HepG2 (cell line): Measurements from ENCODE around the gene PIGZ. TPM values are rescaled to one million over a fixed set of nuclear protein-coding genes. Genes with fewer than 3 reads are reported as not detected.

Experiments
- ATM ChIP-seq: fragments of 450-650 bp; IDR thresholded peaks from 2 replicates; pipeline ENCODE4 v1.7.1; 2017; ENCODE audit warnings: mild to moderate bottlenecking, borderline replicate concordance
- CBFB ChIP-seq: sonication (generic); formaldehyde crosslinking; IDR thresholded peaks from 2 replicates; pipeline ENCODE4 v1.4.0; 2020; ENCODE audit warnings: missing genetic modification reagents
- HOXA7 ChIP-seq: sonication (generic); formaldehyde crosslinking; IDR thresholded peaks from 2 replicates; pipeline ENCODE4 v1.8.1; 2022; ENCODE audit warnings: mild to moderate bottlenecking, missing genetic modification reagents, moderate library complexity
- KDM5B ChIP-seq: sonication (generic); formaldehyde crosslinking; IDR thresholded peaks from 2 replicates; pipeline ENCODE4 v1.4.0; 2020; ENCODE audit warnings: missing genetic modification reagents, mild to moderate bottlenecking, borderline replicate concordance
- NR3C1 ChIP-seq: sonication (generic); formaldehyde crosslinking; IDR thresholded peaks from 2 replicates; pipeline ENCODE4 v1.4.0; 2020; ENCODE audit warnings: missing genetic modification reagents
- RAD21 ChIP-seq: fragments of 450-650 bp; formaldehyde crosslinking; IDR thresholded peaks from 2 replicates; pipeline ENCODE4 v1.5.0; 2020; ENCODE audit warnings: mild to moderate bottlenecking
- SIN3A ChIP-seq: IDR thresholded peaks from 2 replicates; pipeline ENCODE4 v1.6.1; 2011; ENCODE audit warnings: low read depth, mild to moderate bottlenecking, control low read depth, low read length, borderline replicate concordance
- STAT5B ChIP-seq: sonication (generic); formaldehyde crosslinking; IDR thresholded peaks from 2 replicates; pipeline ENCODE4 v1.4.0; 2020; ENCODE audit warnings: missing genetic modification reagents
- TAF15 ChIP-seq: fragments of 200-400 bp; formaldehyde crosslinking; IDR thresholded peaks from one replicate; pipeline ENCODE4 v1.6.1; 2018; ENCODE audit warnings: mild to moderate bottlenecking, low read depth, low read length; ENCODE audit not compliant: poor library complexity, severe bottlenecking
- TBP ChIP-seq: sonication (generic); formaldehyde crosslinking; IDR thresholded peaks from 2 replicates; pipeline ENCODE4 v1.5.0; 2020; ENCODE audit warnings: missing genetic modification reagents
- XBP1 ChIP-seq: sonication (generic); formaldehyde crosslinking; IDR thresholded peaks from 2 replicates; pipeline ENCODE4 v1.5.0; 2020; ENCODE audit warnings: missing genetic modification reagents
- ZMYM4 ChIP-seq: sonication (generic); formaldehyde crosslinking; IDR thresholded peaks from 2 replicates; pipeline ENCODE4 v1.8.1; 2023; ENCODE audit warnings: mild to moderate bottlenecking, missing genetic modification reagents
- ZNF451 ChIP-seq: sonication (generic); formaldehyde crosslinking; IDR thresholded peaks from 2 replicates; pipeline ENCODE4 v1.5.0; 2020; ENCODE audit warnings: mild to moderate bottlenecking, missing genetic modification reagents
- ZNF772 ChIP-seq: sonication (generic); formaldehyde crosslinking; IDR thresholded peaks from 2 replicates; pipeline ENCODE4 v1.5.0; 2020; ENCODE audit warnings: mild to moderate bottlenecking, missing genetic modification reagents
- ZNF782 ChIP-seq: sonication (generic); formaldehyde crosslinking; IDR thresholded peaks from 2 replicates; pipeline ENCODE4 v1.4.0; 2020; ENCODE audit warnings: missing genetic modification reagents, mild to moderate bottlenecking, borderline replicate concordance
- ZNF792 ChIP-seq: IDR thresholded peaks from 2 replicates; pipeline ENCODE4 v1.6.1; 2016
- ZNF816 ChIP-seq: sonication (generic); formaldehyde crosslinking; IDR thresholded peaks from 2 replicates; pipeline ENCODE4 v1.8.0; 2022; ENCODE audit warnings: missing genetic modification reagents, mild to moderate bottlenecking, borderline replicate concordance
- polyA plus RNA-seq, 8 experiments: library from polyadenylated mRNA; depleted of rRNA in 3 of 8; stranded (reverse) in 7 of 8; unstranded in 1 of 8; fragments of >200 nt; fragmentation: Illumina TruSeq in 4 of 8; extraction: Trizol in 4 of 8; gene quantifications; 2 replicates each; pipeline versions ENCODE4 v1.2.1 to v1.2.3, GENCODE V29; 2011 to 2016; ENCODE audit warnings: low read depth in 4 of 8, missing spikeins in 1 of 8, mixed read lengths in 1 of 8; ENCODE audit not compliant: insufficient read depth in 1 of 8
- total RNA-seq, 5 experiments: library from RNA; depleted of rRNA; stranded (reverse); fragments of >200 nt; fragmentation: Illumina TruSeq; extraction: Trizol; gene quantifications; 2 replicates each; pipeline ENCODE4 v1.2.3, GENCODE V29; 2016; ENCODE audit warnings: low read depth in 1 of 5
- TF ChIP-seq, protein P1 (sequence below): sonication (generic); formaldehyde crosslinking; IDR thresholded peaks from 2 replicates; pipeline ENCODE4 v1.5.1; 2020; ENCODE audit warnings: missing genetic modification reagents, mild to moderate bottlenecking, borderline replicate concordance
- TF ChIP-seq, protein P2 (sequence below): sonication (generic); formaldehyde crosslinking; IDR thresholded peaks from 2 replicates; pipeline ENCODE4 v1.5.0; 2020; ENCODE audit warnings: mild to moderate bottlenecking, missing genetic modification reagents
- TF ChIP-seq, protein P3 (sequence below): sonication (generic); formaldehyde crosslinking; IDR thresholded peaks from 2 replicates; pipeline ENCODE4 v1.8.0; 2022; ENCODE audit warnings: missing genetic modification reagents, mild to moderate bottlenecking, inconsistent platforms, borderline replicate concordance
- TF ChIP-seq, protein P4 (sequence below): IDR thresholded peaks from 2 replicates; pipeline ENCODE4 v1.6.1; 2012; ENCODE audit warnings: inconsistent platforms
- TF ChIP-seq, protein P5 (sequence below): sonication (generic); formaldehyde crosslinking; IDR thresholded peaks from 2 replicates; pipeline ENCODE4 v1.8.0; 2023; ENCODE audit warnings: mild to moderate bottlenecking, missing genetic modification reagents
- TF ChIP-seq, protein P6 (sequence below), 2 experiments: sonication (generic) in 1 of 2; formaldehyde crosslinking in 1 of 2; IDR thresholded peaks; 2 replicates each; pipeline versions ENCODE4 v1.4.0 to v1.6.1; 2018 to 2020; ENCODE audit warnings: missing genetic modification reagents in 2 of 2, borderline replicate concordance in 1 of 2, low read depth in 1 of 2, mild to moderate bottlenecking in 1 of 2, missing biosample characterization in 1 of 2

PIGZ gene
- total and polyA plus RNA-seq, 2 of the 13 experiments (the other 11 are each of a cell fraction or from before 2014, with no cell fraction given), result 4.7 to 60.5 TPM

DNA sequence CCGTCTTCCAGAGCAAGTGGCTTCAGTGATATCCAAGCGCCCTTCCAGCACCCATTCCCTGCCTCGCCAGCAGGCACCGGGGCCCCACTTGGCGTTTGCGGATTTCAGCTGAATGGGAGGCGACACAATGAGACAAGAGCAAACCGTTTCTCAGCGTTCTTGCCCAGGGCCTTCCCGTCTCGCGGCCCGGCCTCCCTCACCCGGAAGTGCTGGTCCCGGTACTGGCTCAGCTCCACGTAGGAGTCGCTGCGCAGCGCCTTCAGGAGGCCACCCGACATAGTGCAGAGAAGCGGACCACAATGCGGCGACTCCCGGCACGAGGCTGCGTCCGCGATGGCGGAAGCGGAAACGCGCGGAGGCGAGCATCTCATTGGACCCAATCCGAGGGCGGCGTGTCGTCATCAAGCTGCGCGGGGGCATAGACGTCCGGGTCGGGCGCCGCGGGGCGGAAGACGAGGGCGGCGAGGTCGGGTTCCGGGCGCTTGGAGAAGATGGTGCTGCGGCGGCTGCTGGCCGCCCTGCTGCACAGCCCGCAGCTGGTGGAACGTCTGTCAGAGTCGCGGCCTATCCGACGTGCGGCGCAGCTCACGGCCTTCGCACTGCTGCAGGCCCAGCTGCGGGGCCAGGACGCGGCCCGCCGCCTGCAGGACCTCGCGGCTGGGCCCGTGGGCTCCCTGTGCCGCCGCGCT is 26.3 kb downstream of the PIGZ start, which contains the start of gene NCBP2 (continued):
- peak; percentile 93; the same call in 1 of the 2 replicates for TF ChIP-seq SIN3A
- TF ChIP-seq ZNF451 (CRISPR knock-in tag), result peak; percentile 81; the same call in 1 of the 2 replicates
- TF ChIP-seq NR3C1 (CRISPR knock-in tag), result no peak
- TF ChIP-seq, protein P1, sequence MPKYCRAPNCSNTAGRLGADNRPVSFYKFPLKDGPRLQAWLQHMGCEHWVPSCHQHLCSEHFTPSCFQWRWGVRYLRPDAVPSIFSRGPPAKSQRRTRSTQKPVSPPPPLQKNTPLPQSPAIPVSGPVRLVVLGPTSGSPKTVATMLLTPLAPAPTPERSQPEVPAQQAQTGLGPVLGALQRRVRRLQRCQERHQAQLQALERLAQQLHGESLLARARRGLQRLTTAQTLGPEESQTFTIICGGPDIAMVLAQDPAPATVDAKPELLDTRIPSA (CRISPR knock-in tag), result peak; percentile 77; the same call in 1 of the 2 replicates
- no peak for TF ChIP-seq ZNF816 (CRISPR knock-in tag)
- TF ChIP-seq ZMYM4 (CRISPR knock-in tag), result peak; percentile 96
- TF ChIP-seq, protein P2, sequence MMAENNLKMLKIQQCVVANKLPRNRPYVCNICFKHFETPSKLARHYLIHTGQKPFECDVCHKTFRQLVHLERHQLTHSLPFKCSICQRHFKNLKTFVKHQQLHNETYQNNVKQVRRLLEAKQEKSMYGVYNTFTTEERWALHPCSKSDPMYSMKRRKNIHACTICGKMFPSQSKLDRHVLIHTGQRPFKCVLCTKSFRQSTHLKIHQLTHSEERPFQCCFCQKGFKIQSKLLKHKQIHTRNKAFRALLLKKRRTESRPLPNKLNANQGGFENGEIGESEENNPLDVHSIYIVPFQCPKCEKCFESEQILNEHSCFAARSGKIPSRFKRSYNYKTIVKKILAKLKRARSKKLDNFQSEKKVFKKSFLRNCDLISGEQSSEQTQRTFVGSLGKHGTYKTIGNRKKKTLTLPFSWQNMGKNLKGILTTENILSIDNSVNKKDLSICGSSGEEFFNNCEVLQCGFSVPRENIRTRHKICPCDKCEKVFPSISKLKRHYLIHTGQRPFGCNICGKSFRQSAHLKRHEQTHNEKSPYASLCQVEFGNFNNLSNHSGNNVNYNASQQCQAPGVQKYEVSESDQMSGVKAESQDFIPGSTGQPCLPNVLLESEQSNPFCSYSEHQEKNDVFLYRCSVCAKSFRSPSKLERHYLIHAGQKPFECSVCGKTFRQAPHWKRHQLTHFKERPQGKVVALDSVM (CRISPR knock-in tag), result peak; percentile 84
- TF ChIP-seq ZNF772 (CRISPR knock-in tag), result 0 out of 2 replicates have a peak, but pooled peaks have one; percentile 48
- TF ChIP-seq ZNF792 (CRISPR knock-in tag), result peak; percentile 91
- TF ChIP-seq, protein P3, sequence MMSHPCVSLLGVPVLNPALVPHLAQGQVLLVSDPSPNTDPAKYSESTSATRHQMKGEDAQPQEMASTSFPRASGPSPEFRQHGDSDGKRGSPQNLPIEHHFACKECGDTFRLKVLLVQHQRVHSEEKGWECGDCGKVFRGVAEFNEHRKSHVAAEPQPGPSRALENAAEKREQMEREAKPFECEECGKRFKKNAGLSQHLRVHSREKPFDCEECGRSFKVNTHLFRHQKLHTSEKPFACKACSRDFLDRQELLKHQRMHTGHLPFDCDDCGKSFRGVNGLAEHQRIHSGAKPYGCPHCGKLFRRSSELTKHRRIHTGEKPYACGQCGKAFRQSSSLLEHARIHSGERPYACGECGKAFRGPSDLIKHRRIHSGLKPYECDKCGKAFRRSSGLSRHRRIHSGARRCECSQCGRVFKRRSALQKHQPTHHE (CRISPR knock-in tag), result 0 out of 2 replicates have a peak, but pooled peaks have one; percentile 62
- TF ChIP-seq TBP (CRISPR knock-in tag), result no peak
- peak; percentile 75 for TF ChIP-seq RAD21 (CRISPR knock-in tag)
- no peak for TF ChIP-seq TAF15
- TF ChIP-seq, protein P4, sequence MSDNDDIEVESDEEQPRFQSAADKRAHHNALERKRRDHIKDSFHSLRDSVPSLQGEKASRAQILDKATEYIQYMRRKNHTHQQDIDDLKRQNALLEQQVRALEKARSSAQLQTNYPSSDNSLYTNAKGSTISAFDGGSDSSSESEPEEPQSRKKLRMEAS, result peak; percentile 98
- TF ChIP-seq, protein P5, sequence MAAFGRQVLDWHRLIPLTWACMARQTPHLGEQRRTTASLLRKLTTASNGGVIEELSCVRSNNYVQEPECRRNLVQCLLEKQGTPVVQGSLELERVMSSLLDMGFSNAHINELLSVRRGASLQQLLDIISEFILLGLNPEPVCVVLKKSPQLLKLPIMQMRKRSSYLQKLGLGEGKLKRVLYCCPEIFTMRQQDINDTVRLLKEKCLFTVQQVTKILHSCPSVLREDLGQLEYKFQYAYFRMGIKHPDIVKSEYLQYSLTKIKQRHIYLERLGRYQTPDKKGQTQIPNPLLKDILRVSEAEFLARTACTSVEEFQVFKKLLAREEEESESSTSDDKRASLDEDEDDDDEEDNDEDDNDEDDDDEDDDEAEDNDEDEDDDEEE (CRISPR knock-in tag), result peak; percentile 91
- 0 out of 2 replicates have a peak, but pooled peaks have one; percentile 56 for TF ChIP-seq STAT5B (CRISPR knock-in tag)
- peak; percentile 95 for TF ChIP-seq KDM5B
- no peak for TF ChIP-seq ATM
- TF ChIP-seq, protein P6, sequence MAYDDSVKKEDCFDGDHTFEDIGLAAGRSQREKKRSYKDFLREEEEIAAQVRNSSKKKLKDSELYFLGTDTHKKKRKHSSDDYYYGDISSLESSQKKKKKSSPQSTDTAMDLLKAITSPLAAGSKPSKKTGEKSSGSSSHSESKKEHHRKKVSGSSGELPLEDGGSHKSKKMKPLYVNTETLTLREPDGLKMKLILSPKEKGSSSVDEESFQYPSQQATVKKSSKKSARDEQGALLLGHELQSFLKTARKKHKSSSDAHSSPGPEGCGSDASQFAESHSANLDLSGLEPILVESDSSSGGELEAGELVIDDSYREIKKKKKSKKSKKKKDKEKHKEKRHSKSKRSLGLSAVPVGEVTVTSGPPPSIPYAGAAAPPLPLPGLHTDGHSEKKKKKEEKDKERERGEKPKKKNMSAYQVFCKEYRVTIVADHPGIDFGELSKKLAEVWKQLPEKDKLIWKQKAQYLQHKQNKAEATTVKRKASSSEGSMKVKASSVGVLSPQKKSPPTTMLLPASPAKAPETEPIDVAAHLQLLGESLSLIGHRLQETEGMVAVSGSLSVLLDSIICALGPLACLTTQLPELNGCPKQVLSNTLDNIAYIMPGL (CRISPR knock-in tag; IDR thresholded peaks at IDR 0.05; ENCODE audit: borderline replicate concordance in 1 of 2, low read depth in 1 of 2), result peak; percentile 99
- no peak for TF ChIP-seq XBP1 (CRISPR knock-in tag)
- no peak for TF ChIP-seq HOXA7 (CRISPR knock-in tag)
- peak; percentile 86; the same call in 1 of the 2 replicates for TF ChIP-seq CBFB (CRISPR knock-in tag)
- TF ChIP-seq ZNF782 (CRISPR knock-in tag), result peak; percentile 75
